ENCODE results near the gene CIAO3. TPM values are rescaled to one million over a fixed set of nuclear protein-coding genes. Genes with fewer than 3 reads are reported as not detected.

The CIAO3 gene
- total and polyA plus RNA-seq, 2 donors (not counting 1 experiment from before 2014, with no cell fraction given), result 59.4 to 68.4 TPM

- H3K9ac ChIP-seq (ENCODE audit: low read length), result no peak overlapping the region
- H3K36me3 ChIP-seq (replicated peaks in 1 of 2; ENCODE audit: control extremely low read depth in 1 of 2, control insufficient read depth in 1 of 2, extremely low read depth in 1 of 2, insufficient read depth in 2 of 2, low read length in 1 of 2), result no peaks in the 10 kb centered on the region
- CTCF ChIA-PET, result interaction anchor here (0.7 to 7.6 kb wide), 6 partner anchors 11 to 350 kb away, joined by 3 to 94 read pairs (median 3); partner anchors contain the start of genes ANTKMT, CHTF18 and RPUSD1
- H4K20me1 ChIP-seq (ENCODE audit: control insufficient read depth, insufficient read depth, low read length, poor library complexity, severe bottlenecking), result no peaks in the 10 kb centered on the region
- no peak overlapping the region for H3K4me2 ChIP-seq (replicated peaks; ENCODE audit: low read depth, low read length, poor library complexity, severe bottlenecking)
- peaks cover 0 to 72% (median 34%) of the 10 kb centered on the region in 4 experiments for H3K27me3 ChIP-seq (replicated peaks in 1 of 4; ENCODE audit: control extremely low read depth in 1 of 4, control insufficient read depth in 3 of 4, insufficient read depth in 4 of 4, low read length in 3 of 4)
- H3K79me2 ChIP-seq (ENCODE audit: control insufficient read depth, insufficient read depth, low read length), result no peaks in the 10 kb centered on the region
- TF ChIP-seq CTCF (IDR thresholded peaks at IDR 0.05) (no peak), EZH2 (IDR thresholded peaks at IDR 0.05; ENCODE audit: borderline replicate concordance, insufficient read depth, low read depth, low read length, poor library complexity, severe bottlenecking) (no peak)
- DNase-seq (no peak), ATAC-seq (ENCODE audit: low read depth) (no peak)
- no peak overlapping the region for H3K4me3 ChIP-seq (ENCODE audit: control extremely low read depth in 1 of 5, extremely low read depth in 1 of 5, insufficient read depth in 1 of 5, low read depth in 2 of 5, low read length in 4 of 5)
- 40% methylated on average over 30 of the region's 30 CpGs for WGBS (ENCODE audit: insufficient coverage)
- POLR2A ChIA-PET, result no interaction called here
- no peak overlapping the region for H3K27ac ChIP-seq (ENCODE audit: low read length in 2 of 2)
- no peak overlapping the region for H3K27ac Mint-ChIP-seq
- intact Hi-C loops (cut with micrococcal nuclease), result loop anchor here (2.0 kb wide), 1 partner anchor 393 kb away; no protein-coding TSS in a partner anchor
- H3K4me1 Mint-ChIP-seq, result peaks cover 4% of the 10 kb centered on the region
- peaks cover 13 to 16% of the 10 kb centered on the region in 2 donors for H3K4me1 ChIP-seq (ENCODE audit: control insufficient read depth in 2 of 2, insufficient read depth in 2 of 2, low read length in 2 of 2)
- no peaks in the 10 kb centered on the region for H3K9me3 Mint-ChIP-seq (ENCODE audit: insufficient read depth)
- H3K9me3 ChIP-seq (ENCODE audit: control extremely low read depth in 1 of 3, control insufficient read depth in 2 of 3, insufficient read depth in 1 of 3, low read length in 2 of 3), result peaks cover 0 to 17% (median 0%) of the 10 kb centered on the region in 3 donors
- H3K27me3 Mint-ChIP-seq, result peaks cover 26% of the 10 kb centered on the region
- H3K4me3 Mint-ChIP-seq, result no peak overlapping the region
- no peak overlapping the region for H2AFZ ChIP-seq (ENCODE audit: insufficient read depth, low read depth, low read length, poor library complexity, severe bottlenecking)
Observed at GRCh38 chr16:709566-710499, 31.0 kb downstream of the CIAO3 start.

- Histone ChIP-seq H3K27me3 (replicated peaks in 1 of 4; ENCODE audit: control extremely low read depth in 1 of 4, control insufficient read depth in 3 of 4, insufficient read depth in 4 of 4, low read length in 3 of 4) (peaks cover 0 to 73% (median 35%) of the 10 kb centered on the region in 4 experiments), H3K27ac (ENCODE audit: low read length in 2 of 2) (no peak overlapping the region), H3K9me3 (ENCODE audit: control extremely low read depth in 1 of 3, control insufficient read depth in 2 of 3, insufficient read depth in 1 of 3, low read length in 2 of 3) (peaks cover 0 to 17% (median 0%) of the 10 kb centered on the region in 3 donors), H2AFZ (ENCODE audit: insufficient read depth, low read depth, low read length, poor library complexity, severe bottlenecking) (no peak overlapping the region), H3K4me1 (ENCODE audit: control insufficient read depth in 2 of 2, insufficient read depth in 2 of 2, low read length in 2 of 2) (peaks cover 10 to 12% of the 10 kb centered on the region in 2 donors), H3K79me2 (ENCODE audit: control insufficient read depth, insufficient read depth, low read length) (no peaks in the 10 kb centered on the region), H3K4me3 (ENCODE audit: control extremely low read depth in 1 of 5, extremely low read depth in 1 of 5, insufficient read depth in 1 of 5, low read depth in 2 of 5, low read length in 4 of 5) (no peak overlapping the region), H3K4me2 (replicated peaks; ENCODE audit: low read depth, low read length, poor library complexity, severe bottlenecking) (no peak overlapping the region), H3K36me3 (replicated peaks in 1 of 2; ENCODE audit: control extremely low read depth in 1 of 2, control insufficient read depth in 1 of 2, extremely low read depth in 1 of 2, insufficient read depth in 2 of 2, low read length in 1 of 2) (no peaks in the 10 kb centered on the region), H3K9ac (ENCODE audit: low read length) (no peak overlapping the region), H4K20me1 (ENCODE audit: control insufficient read depth, insufficient read depth, low read length, poor library complexity, severe bottlenecking) (no peaks in the 10 kb centered on the region)
- POLR2A ChIA-PET, result no interaction called here
- H3K27me3 Mint-ChIP-seq, result peaks cover 26% of the 10 kb centered on the region
- no peak for DNase-seq
- intact Hi-C loops (cut with micrococcal nuclease), result no loop called here
- H3K9me3 Mint-ChIP-seq (ENCODE audit: insufficient read depth), result no peaks in the 10 kb centered on the region
- H3K27ac Mint-ChIP-seq, result no peak overlapping the region
- H3K4me3 Mint-ChIP-seq, result no peak overlapping the region
- peaks cover 4% of the 10 kb centered on the region for H3K4me1 Mint-ChIP-seq
- CTCF ChIA-PET, result interaction anchor here (7.6 kb wide), 1 partner anchor 76 kb away, joined by 94 read pairs; the partner anchor contains the start of genes CHTF18 and RPUSD1
- ATAC-seq (ENCODE audit: low read depth), result no peak
- TF ChIP-seq EZH2 (IDR thresholded peaks at IDR 0.05; ENCODE audit: borderline replicate concordance, insufficient read depth, low read depth, low read length, poor library complexity, severe bottlenecking) (no peak), CTCF (IDR thresholded peaks at IDR 0.05) (no peak)
- WGBS (ENCODE audit: insufficient coverage), result 80% methylated on average over 3 of the region's 4 CpGs
Observed at GRCh38 chr16:708959-709358, 31.8 kb downstream of the CIAO3 start.
